ENCODE measurements around the gene CCDC88B. TPM values are rescaled to one million over a fixed set of nuclear protein-coding genes. Genes with fewer than 3 reads are reported as not detected.

The CCDC88B gene
- total and polyA plus RNA-seq, 9 of the 15 experiments (the other 6 are each of a cell fraction or from before 2014, with no cell fraction given), result 0.13 to 18.1 (median 7.9) TPM

- TF ChIP-seq RBBP5 (IDR thresholded peaks at IDR 0.05; ENCODE audit: borderline replicate concordance, insufficient read depth, low read length, poor library complexity, severe bottlenecking), result no peak
- TF ChIP-seq ATF6 (CRISPR knock-in tag; IDR thresholded peaks at IDR 0.05), result no peak
- TF ChIP-seq ZBTB33 (CRISPR knock-in tag; IDR thresholded peaks at IDR 0.05), result peak; percentile 52
- TF ChIP-seq MLX (CRISPR knock-in tag; conservative IDR thresholded peaks at IDR 0.05), result no peak
- no peak for TF ChIP-seq KAT8 (IDR thresholded peaks at IDR 0.05; ENCODE audit: low read depth)
- no peak for TF ChIP-seq HES1 (IDR thresholded peaks at IDR 0.05; ENCODE audit: low read depth)
- TF ChIP-seq FUS (optimal IDR thresholded peaks at IDR 0.05; ENCODE audit: low read depth, low read length), result no peak
- TF ChIP-seq ZBTB11 (CRISPR knock-in tag; IDR thresholded peaks at IDR 0.05), result peak in 1 of 3 experiments; percentile 41; a peak in 1 of 6 replicates
- TF ChIP-seq EP400 (IDR thresholded peaks at IDR 0.05), result peak; percentile 87
- no peak for TF ChIP-seq PPARD (CRISPR knock-in tag; IDR thresholded peaks at IDR 0.05)
- no peak for TF ChIP-seq POLR2H (tag; IDR thresholded peaks at IDR 0.05; ENCODE audit: low read depth)
Measured at GRCh38 chr11:64305691-64306562, 34.1 kb upstream of the CCDC88B start (continued).
